Loucy (cell line): ENCODE data around the gene SNHG17.

Experiments used
- H2AFZ ChIP-seq: fragments of 200-600 bp; sonication (generic); 2 replicates; pipeline ENCODE4 v1.6.0; 2016; ENCODE audit warnings: antibody characterized with exemption, mild to moderate bottlenecking, low read length, moderate library complexity
- H3F3A ChIP-seq: fragments of 200-600 bp; 2 replicates; pipeline ENCODE4 v1.6.0; 2016; ENCODE audit warnings: antibody characterized with exemption, low read depth, mild to moderate bottlenecking
- H3K27me3 ChIP-seq: fragments of 200-600 bp; sonication (generic); 2 replicates; pipeline ENCODE4 v1.6.1; 2014; ENCODE audit warnings: low read length, mild to moderate bottlenecking; ENCODE audit not compliant: insufficient read depth, poor library complexity, severe bottlenecking
- H3K36me3 ChIP-seq: fragments of 200-600 bp; sonication (generic); 2 replicates; pipeline ENCODE4 v1.6.1; 2016; ENCODE audit warnings: low read length; ENCODE audit not compliant: insufficient read depth
- H3K4me1 ChIP-seq: fragments of 200-600 bp; sonication (generic); 2 replicates; pipeline ENCODE4 v1.5.1; 2014; ENCODE audit warnings: low read length, mild to moderate bottlenecking; ENCODE audit not compliant: insufficient read depth, poor library complexity, severe bottlenecking
- H3K4me2 ChIP-seq: fragments of 200-600 bp; sonication (generic); 2 replicates; pipeline ENCODE4 v1.6.0; 2014; ENCODE audit warnings: antibody characterized with exemption, low read length, low read depth, mild to moderate bottlenecking; ENCODE audit not compliant: poor library complexity, severe bottlenecking
- H3K4me3 ChIP-seq: fragments of 200-600 bp; sonication (generic); 2 replicates; pipeline ENCODE4 v1.5.1; 2014; ENCODE audit warnings: low read length, mild to moderate bottlenecking, mixed read lengths; ENCODE audit not compliant: poor library complexity, severe bottlenecking
- H3K79me2 ChIP-seq: fragments of 200-600 bp; sonication (generic); 2 replicates; pipeline ENCODE4 v1.6.1; 2014; ENCODE audit warnings: low read length; ENCODE audit not compliant: insufficient read depth
- H3K9ac ChIP-seq: fragments of 200-600 bp; sonication (generic); 2 replicates; pipeline ENCODE4 v1.6.0; 2014; ENCODE audit warnings: mild to moderate bottlenecking, low read depth, low read length, moderate library complexity; ENCODE audit not compliant: poor library complexity, severe bottlenecking
- H3K9me2 ChIP-seq: fragments of 200-600 bp; sonication (generic); replicated peaks from 2 replicates; pipeline ENCODE4 v1.6.1; 2016; ENCODE audit warnings: low read depth, low read length, mixed read lengths
- H3K9me3 ChIP-seq: fragments of 200-600 bp; sonication (generic); 2 replicates; pipeline ENCODE4 v1.6.1; 2014; ENCODE audit warnings: mild to moderate bottlenecking, antibody characterized with exemption, low read length, low read depth; ENCODE audit not compliant: insufficient read depth
- H4K20me1 ChIP-seq: fragments of 200-600 bp; sonication (generic); 2 replicates; pipeline ENCODE4 v1.6.0; 2014; ENCODE audit warnings: antibody characterized with exemption, low read length, mild to moderate bottlenecking; ENCODE audit not compliant: insufficient read depth, poor library complexity, severe bottlenecking
- CTCF ChIP-seq: fragments of 200-600 bp; sonication (generic); conservative IDR thresholded peaks from 2 replicates; pipeline ENCODE4 v1.5.1; 2014; ENCODE audit warnings: mild to moderate bottlenecking, antibody characterized with exemption, low read length
- EZH2phosphoT487 ChIP-seq: fragments of 200-600 bp; IDR thresholded peaks from 2 replicates; pipeline ENCODE4 v1.6.1; 2018; ENCODE audit warnings: antibody characterized with exemption, mild to moderate bottlenecking, moderate library complexity, borderline replicate concordance

The SNHG17 gene

GRCh38 chr20:38420388-38421085 is 14.6 kb downstream of the SNHG17 start:
- Histone ChIP-seq H3K4me2 (no peak overlapping the region), H3K9me2 (no peaks in the 10 kb centered on the region), H3K4me3 (no peak overlapping the region), H4K20me1 (peaks cover 48% of the 10 kb centered on the region), H3K27me3 (no peaks in the 10 kb centered on the region), H2AFZ (no peak overlapping the region), H3K36me3 (peaks cover 93% of the 10 kb centered on the region), H3F3A (no peaks in the 10 kb centered on the region), H3K9me3 (no peaks in the 10 kb centered on the region), H3K9ac (no peak overlapping the region), H3K4me1 (peaks cover 6% of the 10 kb centered on the region), H3K79me2 (peaks cover 45% of the 10 kb centered on the region)
- no peak for TF ChIP-seq CTCF

GRCh38 chr20:38418509-38419204 is 16.5 kb downstream of the SNHG17 start:
- peaks cover 30% of the 10 kb centered on the region for H4K20me1 ChIP-seq
- no peaks in the 10 kb centered on the region for H3F3A ChIP-seq
- no peak overlapping the region for H2AFZ ChIP-seq
- no peaks in the 10 kb centered on the region for H3K27me3 ChIP-seq
- TF ChIP-seq EZH2phosphoT487 = no peak
- no peak for TF ChIP-seq CTCF
- no peaks in the 10 kb centered on the region for H3K4me1 ChIP-seq
- H3K4me3 ChIP-seq = no peak overlapping the region
- peaks cover 83% of the 10 kb centered on the region for H3K36me3 ChIP-seq
- peaks cover 26% of the 10 kb centered on the region for H3K79me2 ChIP-seq
- H3K9me3 ChIP-seq = no peaks in the 10 kb centered on the region
- H3K9me2 ChIP-seq = no peaks in the 10 kb centered on the region
- no peak overlapping the region for H3K9ac ChIP-seq
- H3K4me2 ChIP-seq = no peak overlapping the region

- Histone ChIP-seq H3K9ac (no peak overlapping the region), H3F3A (no peaks in the 10 kb centered on the region), H3K9me3 (no peaks in the 10 kb centered on the region), H3K27me3 (no peaks in the 10 kb centered on the region), H3K79me2 (no peaks in the 10 kb centered on the region), H3K4me3 (no peak overlapping the region), H4K20me1 (peaks cover under 1% of the 10 kb centered on the region), H3K4me2 (no peak overlapping the region), H3K36me3 (peaks cover 51% of the 10 kb centered on the region; the same call in 1 of the 2 replicates), H3K4me1 (no peaks in the 10 kb centered on the region), H2AFZ (no peak overlapping the region), H3K9me2 (no peaks in the 10 kb centered on the region)
- TF ChIP-seq CTCF = no peak
- TF ChIP-seq EZH2phosphoT487 = no peak
Measured at GRCh38 chr20:38414769-38415450, 20.2 kb downstream of the SNHG17 start.
